GM21825 (cell line): Measurements from ENCODE around the gene STEAP3.

Experiments
- ATAC-seq: cut with Tn5 transposase; IDR thresholded peaks from one replicate; pipeline ENCODE4 v1.9.1; 2021; ENCODE audit warnings: mild to moderate bottlenecking, moderate library complexity; ENCODE audit not compliant: unreplicated experiment

The STEAP3 gene

GRCh38 chr2:119225105-119225865 lies 1.7 kb downstream of the STEAP3 start:
- ATAC-seq: no peak

DNA sequence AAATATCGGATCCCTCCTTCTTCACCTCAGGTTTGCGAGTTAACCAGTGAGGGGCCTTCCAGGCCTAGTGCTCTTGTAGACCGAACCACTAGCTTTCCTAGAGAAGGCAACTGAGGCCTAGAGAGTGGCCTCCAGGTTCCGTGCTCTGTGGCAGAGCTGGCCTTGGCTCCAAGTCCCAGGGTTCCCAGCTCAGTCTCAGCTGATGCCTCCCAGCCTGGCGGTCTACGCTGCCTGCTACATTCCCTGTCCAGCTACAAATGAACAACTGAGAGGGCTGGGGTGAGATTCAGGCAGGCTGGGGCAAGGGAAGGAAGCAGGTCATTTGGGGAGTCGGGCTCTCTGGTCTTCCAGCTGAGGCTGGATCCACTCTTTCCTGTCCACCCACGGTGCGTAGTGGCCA lies 2.3 kb downstream of the STEAP3 start:
- ATAC-seq: no peak

GRCh38 chr2:119227346-119227745 lies 3.7 kb downstream of the STEAP3 start:
- no peak for ATAC-seq

DNA sequence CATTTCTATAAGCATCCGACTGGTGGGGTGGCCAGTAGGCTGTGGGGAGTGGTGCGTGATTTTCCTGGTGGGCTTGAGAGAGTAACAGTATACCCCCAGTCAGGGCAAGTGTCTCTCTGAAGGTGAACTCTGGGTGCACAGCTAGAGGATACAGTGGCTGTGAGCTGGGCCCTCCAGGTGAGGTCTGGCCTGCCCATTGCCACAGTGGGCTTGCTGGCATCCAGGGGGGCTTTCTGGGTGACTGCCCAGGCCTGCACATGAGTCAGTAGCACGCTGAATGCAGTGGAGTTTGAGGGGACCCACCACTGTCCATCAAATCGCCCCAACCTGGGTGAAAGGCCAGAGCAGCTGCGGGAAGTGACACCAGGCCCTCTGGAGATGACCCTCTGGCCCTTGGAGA lies 4.5 kb downstream of the STEAP3 start:
- no peak for ATAC-seq

DNA sequence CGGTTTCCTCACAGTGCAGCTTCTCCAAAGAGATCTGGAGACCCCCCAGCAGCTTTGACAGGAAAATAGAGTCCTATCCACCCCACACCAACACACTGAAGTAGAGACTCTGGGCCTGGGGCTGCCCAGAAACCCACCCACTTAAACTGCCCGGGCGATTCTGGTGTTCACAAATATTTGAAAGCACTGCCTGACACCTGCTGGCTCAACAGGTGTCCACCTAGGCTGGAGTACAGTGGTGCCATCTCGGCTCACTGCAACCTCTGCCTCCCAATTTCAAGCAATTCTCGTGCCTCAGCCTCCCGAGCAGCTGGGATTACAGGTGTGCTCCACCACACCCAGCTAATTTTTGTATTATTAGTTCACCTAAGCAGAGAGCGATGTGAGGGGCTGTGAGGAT lies 5.3 kb downstream of the STEAP3 start:
- ATAC-seq: no peak

GRCh38 chr2:119229716-119230115 lies 6.1 kb downstream of the STEAP3 start:
- ATAC-seq: no peak

GRCh38 chr2:119230219-119231185 lies 6.9 kb downstream of the STEAP3 start:
- ATAC-seq: no peak

- peak; percentile 34 for ATAC-seq
These were observed 8.5 kb downstream of the STEAP3 start for GRCh38 chr2:119231975-119232665.

DNA sequence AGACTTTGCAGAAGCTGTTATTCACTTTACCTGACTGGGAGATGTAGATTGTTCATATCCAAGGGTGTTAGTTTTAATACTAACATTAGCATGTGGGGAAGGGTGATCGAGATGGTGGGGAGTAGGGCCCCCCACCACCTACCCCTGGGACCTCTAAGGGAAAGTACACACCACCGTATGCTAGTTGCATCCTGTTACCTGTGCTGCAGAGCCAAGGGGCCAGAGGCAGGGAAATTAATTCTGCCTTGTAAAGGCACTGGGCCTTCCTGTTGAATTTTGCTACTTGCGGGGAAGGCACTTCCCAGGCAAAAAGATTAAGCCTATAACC lies 9.0 kb downstream of the STEAP3 start:
- ATAC-seq: peak; percentile 37

DNA sequence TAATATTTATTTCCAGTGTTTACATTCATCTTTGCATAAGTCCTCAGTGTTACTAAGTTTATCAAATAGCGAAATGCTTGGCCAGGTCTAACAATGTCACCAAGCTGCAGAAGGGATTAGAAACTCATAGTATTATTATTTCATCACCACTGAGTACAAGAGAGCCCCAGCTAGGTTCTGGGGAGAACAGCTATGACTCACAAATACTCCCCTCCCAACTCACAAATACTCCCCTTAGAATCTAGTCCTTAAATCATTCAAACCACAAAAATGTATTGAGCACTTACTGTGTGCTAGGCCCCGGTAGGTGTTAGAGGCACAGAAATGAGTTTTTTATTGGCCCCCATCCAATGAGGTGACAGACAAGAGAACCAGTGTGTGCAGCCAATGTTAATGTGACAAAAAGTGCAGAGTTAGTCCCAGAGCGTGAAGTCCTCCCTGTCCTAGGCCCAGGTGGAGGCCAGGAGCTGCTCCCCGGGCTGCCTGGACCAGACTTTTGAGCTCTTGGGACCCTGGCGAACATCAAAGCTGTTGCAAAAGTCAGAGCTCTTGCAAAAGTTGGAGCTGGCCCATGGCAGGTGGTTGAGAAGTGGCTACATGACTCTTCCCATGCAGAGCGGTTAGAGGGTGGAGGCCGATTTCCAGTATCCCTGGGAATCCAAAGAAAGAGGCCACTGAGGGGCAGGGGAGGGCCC lies 9.8 kb downstream of the STEAP3 start:
- ATAC-seq: peak; percentile 44

GRCh38 chr2:119234021-119235019 lies 10.7 kb downstream of the STEAP3 start:
- ATAC-seq: no peak

GRCh38 chr2:119236796-119237195 lies 13.2 kb downstream of the STEAP3 start:
- ATAC-seq: no peak

DNA sequence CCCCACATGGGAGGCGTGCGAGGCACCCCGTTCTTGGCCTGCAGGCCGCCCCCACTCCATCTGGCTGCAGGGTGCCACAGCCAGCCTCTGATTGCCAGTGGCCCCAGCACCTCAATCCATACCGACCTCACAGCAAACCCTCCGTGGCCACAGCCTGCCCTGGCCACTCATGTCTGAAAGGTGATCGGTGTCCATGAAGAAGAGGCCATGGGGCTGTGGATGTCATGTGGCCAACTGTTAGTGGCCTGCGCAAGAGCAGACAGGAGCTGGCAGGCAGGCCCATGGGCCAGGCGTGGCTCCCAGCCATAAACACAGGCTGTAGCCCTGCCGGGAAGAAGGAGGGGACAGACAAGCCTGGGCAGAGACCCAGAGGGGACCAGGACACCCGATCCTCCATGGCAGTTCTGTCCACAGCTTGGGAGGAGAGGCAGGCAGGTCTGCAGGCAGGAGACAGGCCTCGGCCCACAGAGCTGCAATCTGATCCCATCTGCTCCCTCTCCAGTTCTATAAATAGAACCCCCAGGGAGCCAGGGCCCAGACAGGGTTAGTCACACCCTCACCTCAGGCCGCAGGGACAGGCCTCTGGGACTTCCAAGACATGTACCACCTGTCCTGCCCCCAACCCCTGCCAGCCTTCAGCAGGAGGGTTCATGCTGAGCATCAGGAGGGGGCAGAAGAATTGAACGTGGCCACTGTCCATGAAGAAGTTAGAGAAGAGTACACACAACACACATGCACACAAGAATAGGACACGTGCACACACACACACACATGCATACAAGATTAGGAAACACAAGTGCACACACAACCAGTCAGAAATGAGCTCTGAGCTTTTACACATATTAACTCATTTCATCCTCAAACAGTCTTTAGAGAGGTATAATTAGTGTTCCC lies 16.9 kb downstream of the STEAP3 start:
- no peak for ATAC-seq

GRCh38 chr2:119241205-119241532 lies 17.5 kb downstream of the STEAP3 start:
- no peak for ATAC-seq

GRCh38 chr2:119242276-119243119 lies 18.9 kb downstream of the STEAP3 start:
- ATAC-seq: no peak

DNA sequence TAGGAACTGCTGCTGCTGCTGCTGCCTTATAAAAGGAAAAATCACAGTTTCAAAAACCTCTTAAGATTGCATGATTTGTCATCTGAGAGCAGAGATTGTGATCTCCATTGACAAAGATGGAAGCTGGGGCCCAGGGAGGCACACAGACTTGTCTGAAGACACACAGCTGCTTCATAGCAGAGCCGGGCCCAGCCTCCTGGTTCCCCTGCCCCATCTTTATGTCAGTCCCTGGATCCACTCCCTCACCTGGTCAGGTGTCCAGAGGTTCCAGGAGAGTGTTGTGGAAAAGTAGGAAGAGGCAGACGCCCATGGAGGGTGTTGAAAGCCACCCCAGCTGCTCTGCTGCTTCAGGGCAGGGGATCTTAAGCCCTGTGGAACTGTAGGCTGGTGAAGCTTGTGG lies 20.0 kb downstream of the STEAP3 start:
- ATAC-seq: no peak

GRCh38 chr2:119245076-119245840 lies 21.6 kb downstream of the STEAP3 start:
- ATAC-seq: no peak
